Medulla oblongata (tissue), 1 donor: Measurements from ENCODE around the gene MLXIP.
"Not testable (repeated sequence)": the region's sequence is repeated elsewhere in the genome, so short reads cannot be mapped to it uniquely, and the experiment has no call there.

Source experiments
- DNase-seq: peaks from one replicate; pipeline ENCODE4 v3.0.0-alpha.2; 2015; ENCODE audit errors: extremely low spot score

MLXIP gene

GRCh38 chr12:122052285-122052684 is 26.3 kb upstream of the MLXIP start:
- no peak for DNase-seq

GRCh38 chr12:122054842-122055520 is 23.6 kb upstream of the MLXIP start:
- no peak for DNase-seq

GRCh38 chr12:122056406-122056805 is 22.1 kb upstream of the MLXIP start:
- DNase-seq = not testable (repeated sequence)

GRCh38 chr12:122057007-122057735 is 21.4 kb upstream of the MLXIP start:
- DNase-seq = no peak

- DNase-seq = no peak
Observed at GRCh38 chr12:122057769-122058168, 20.8 kb upstream of the MLXIP start.

- DNase-seq = no peak
Observed at GRCh38 chr12:122058549-122059149, 19.9 kb upstream of the MLXIP start.

DNA sequence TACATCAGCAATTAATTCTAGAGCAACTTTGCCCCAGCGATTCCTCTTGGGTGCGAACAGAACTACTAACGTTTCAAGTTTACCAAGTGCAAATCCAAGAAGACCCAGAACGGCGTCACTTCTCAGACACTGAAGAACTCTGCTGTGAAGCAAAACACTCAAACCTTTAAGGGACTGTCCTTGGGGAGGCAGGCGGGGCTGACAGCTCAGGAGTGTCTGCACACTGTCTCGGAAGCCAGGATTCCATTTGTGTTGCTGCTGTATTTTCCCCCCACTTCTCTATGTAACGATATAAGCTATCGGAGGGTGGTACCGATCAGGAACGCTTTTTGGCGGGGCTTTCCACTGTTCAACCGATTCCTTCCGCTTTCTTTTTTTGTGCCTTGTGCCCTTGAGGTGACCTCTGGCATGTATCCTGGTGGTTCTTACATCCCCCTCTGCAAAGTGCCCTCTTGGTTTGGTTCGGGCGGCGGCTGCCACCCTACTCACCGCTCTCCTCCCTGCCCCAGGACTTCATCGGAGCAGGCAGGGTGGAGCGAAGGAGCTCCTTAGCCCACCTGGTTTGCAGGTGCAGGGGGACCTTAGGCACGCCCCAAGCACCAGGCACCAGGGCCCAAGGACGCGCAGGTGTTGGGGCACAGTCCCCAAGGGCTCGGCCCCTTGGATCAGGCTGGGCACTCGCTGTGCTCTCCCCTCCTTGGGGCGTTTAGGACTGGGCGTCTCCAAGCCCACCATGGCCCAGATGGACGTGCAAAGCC is 19.2 kb upstream of the MLXIP start:
- DNase-seq = no peak

GRCh38 chr12:122060081-122060501 is 18.5 kb upstream of the MLXIP start:
- no peak for DNase-seq

DNA sequence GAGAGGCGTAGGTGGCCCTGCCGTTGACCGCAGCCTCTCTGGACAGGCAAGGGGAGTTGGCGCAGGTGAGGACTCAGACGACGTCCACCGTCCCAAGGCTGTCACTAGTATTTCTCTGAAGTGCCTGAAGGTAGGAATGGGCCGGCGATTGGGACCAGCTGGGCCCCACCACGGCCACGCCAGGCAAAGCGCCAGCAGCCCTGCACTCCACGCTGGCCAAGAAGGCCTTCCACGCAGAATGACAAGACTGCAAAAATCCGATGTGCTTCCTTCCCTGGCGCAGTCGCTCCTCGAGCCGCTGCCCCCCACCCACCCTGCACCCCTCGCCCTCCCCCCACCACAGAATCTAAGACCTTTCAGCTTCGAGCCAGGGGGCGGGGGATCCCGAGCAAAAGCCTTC is 17.3 kb upstream of the MLXIP start:
- no peak for DNase-seq

GRCh38 chr12:122062832-122063693 is 15.5 kb upstream of the MLXIP start:
- peak; percentile 61 for DNase-seq

DNA sequence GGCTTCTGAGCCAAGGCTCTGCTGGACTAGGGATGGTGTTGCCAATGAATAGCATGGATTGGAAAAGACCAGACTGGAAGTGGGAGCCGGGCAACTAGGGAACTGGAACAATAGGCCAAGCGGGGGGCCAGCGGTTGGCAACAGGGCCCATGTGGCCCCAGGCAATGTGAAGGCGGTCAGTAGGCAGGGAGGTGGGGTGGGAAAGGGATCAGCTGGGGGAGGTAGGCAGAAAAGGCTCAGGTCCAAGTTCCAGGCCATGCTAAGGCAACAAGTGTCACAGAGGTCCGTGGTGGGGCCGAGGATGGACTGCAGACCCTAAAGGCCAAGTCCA is 14.9 kb upstream of the MLXIP start:
- peak; percentile 45 for DNase-seq

GRCh38 chr12:122064025-122064777 is 14.4 kb upstream of the MLXIP start:
- DNase-seq = peak; percentile 87

- no peak for DNase-seq
Observed at GRCh38 chr12:122064780-122065588, 13.6 kb upstream of the MLXIP start.

GRCh38 chr12:122067548-122067947 is 11.0 kb upstream of the MLXIP start:
- no peak for DNase-seq

GRCh38 chr12:122067966-122068365 is 10.6 kb upstream of the MLXIP start:
- no peak for DNase-seq

GRCh38 chr12:122072031-122072970 is 6.3 kb upstream of the MLXIP start:
- no peak for DNase-seq

DNA sequence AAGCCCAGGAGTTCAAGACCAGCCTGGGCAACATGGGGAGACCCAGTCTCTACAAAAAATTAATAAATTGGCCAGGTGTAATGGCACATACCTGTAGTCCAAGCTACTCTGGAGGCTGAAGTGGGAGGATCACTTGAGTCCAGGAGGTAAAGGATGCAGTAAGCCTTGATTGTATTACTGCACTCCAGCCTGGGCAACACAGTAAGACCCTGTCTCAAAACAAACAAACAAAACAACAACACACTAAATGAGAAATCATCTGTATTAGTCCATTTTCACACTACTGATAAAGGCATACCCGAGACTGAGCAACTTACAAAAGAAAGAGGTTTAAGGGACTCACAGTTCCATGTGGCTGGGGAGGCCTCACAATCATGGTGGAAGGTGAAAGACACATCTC is 4.7 kb upstream of the MLXIP start:
- DNase-seq = no peak

GRCh38 chr12:122076743-122077495 is 1.6 kb upstream of the MLXIP start:
- DNase-seq = no peak
